GM19463 (cell line): ENCODE data around the gene P2RY14.
"Not testable (repeated sequence)": the region's sequence is repeated elsewhere in the genome, so short reads cannot be mapped to it uniquely, and the experiment has no call there.

Experiments used
- ATAC-seq: cut with Tn5 transposase; IDR thresholded peaks from one replicate; pipeline ENCODE4 v1.9.1; 2021; ENCODE audit warnings: mild to moderate bottlenecking, moderate library complexity; ENCODE audit not compliant: unreplicated experiment

P2RY14 gene

GRCh38 chr3:151264605-151265004 is 13.7 kb downstream of the P2RY14 start:
- no peak for ATAC-seq

GRCh38 chr3:151262871-151263525 is 15.3 kb downstream of the P2RY14 start:
- no peak for ATAC-seq

GRCh38 chr3:151259664-151260063 is 18.7 kb downstream of the P2RY14 start:
- no peak for ATAC-seq

GRCh38 chr3:151256749-151257148 is 21.6 kb downstream of the P2RY14 start:
- ATAC-seq = no peak

GRCh38 chr3:151248772-151249337 is 29.5 kb downstream of the P2RY14 start:
- ATAC-seq = no peak

GRCh38 chr3:151242006-151242405 is 36.3 kb downstream of the P2RY14 start:
- not testable (repeated sequence) for ATAC-seq

DNA sequence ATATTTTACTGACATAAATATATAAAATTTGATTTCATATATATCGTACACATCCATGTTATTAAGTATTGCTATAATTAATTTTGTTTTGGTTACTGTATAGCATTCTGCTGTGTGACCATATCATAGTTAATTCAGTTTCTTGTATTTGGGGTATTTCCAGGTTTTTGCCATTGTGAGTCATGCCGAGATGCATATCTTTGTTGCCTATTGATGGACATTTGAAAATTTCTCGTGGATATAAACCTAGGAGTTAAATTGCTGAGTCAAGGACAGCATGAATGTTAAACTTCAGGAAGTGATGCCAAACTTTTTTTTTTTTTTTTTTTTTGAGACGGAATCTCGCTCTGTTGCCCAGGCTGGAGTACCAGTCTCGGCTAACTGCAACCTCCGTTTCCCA is 41.6 kb downstream of the P2RY14 start:
- ATAC-seq = no peak

DNA sequence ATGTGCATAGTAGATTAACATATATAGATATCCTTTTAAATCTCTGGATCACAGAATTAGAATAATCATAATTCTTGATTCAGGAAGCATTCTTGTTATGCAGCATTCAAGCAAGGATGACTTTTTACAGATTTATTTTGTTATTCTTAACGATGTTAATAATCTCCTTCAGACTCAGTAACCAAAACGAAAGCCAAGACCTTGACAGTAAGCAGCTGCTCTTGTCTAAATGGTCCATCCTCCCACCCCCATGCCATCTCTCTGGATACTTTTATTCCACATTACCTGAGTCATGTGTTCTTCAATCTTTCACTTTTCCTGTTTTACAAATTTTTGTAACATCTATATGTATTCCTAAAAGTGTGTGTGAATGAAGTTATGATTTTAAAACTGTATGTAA is 42.0 kb downstream of the P2RY14 start:
- ATAC-seq = no peak

DNA sequence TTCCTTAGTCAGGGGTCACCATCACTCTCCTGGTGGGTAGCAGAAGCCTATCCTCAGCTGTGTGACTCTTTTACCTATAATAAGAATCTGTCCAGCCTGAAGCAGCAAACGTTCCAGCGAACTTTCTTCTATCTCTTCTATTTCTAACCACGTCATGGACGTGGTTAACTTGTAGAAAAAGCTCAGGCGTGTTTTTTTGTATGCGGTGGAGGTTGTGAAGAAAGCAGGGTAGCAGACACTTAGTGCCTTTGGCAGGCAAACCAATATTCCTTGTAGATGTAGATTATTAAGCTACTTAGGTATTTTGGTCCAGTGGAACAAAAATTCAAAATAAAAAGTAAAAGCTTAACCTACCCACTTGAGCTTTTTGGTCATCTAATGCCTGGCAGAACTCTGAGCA is 43.5 kb downstream of the P2RY14 start:
- ATAC-seq = no peak

DNA sequence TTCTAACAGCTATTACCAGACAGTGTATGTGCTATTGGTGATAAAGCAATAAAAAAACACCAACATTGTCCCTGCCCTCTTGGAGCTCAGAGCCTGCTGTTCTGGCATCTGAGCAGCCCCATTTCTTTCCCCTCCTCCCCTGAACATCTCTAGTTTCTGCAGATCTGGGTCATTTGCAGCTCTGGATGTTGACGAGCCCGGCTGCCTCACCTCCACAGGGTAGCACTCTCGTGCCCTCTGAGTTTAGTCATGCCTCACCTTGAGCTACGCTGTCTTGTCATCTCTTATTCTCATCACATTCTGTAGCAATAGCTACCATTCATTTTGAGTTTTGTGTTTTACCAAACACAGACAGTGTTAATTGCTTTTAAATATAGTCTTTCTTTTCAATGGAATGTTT is 45.4 kb downstream of the P2RY14 start:
- ATAC-seq = no peak

DNA sequence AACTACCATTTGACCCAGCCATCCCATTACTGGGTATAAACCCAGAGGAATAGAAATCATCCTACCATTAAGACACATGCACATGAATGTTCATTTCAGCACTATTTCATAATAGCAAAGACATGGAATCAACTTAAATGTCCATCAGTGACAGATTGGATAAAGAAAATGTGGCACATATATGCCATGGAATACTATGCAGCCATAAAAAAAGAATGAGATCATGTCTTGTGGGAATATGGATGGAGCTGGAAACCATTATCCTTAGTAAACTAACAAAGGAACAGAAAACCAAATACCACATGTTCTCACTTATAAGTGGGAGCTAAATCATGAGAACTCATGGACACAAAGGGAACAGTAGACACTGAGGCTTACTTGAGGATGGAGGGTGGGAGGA is 45.9 kb downstream of the P2RY14 start:
- not testable (repeated sequence) for ATAC-seq

- ATAC-seq = peak; percentile 43
Observed at GRCh38 chr3:151230646-151231045, 47.7 kb downstream of the P2RY14 start.

DNA sequence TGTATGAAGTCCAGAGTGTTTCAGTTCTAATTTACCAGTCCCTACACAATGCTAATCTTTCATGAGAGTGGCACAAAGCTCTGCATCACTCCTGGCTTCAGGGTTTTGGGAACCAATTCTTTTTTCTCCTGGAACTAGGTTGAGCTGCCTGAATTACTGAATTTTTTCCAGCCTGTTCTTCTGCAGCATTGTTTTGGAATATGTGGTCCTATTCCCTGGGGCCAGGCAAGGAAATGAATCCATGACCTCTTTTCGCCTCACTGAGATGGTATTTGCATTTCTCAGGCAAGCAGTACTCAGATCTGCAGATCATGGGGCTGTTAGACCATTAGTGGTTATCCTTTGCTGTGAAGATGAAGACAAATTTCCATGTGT is 49.7 kb downstream of the P2RY14 start:
- peak; percentile 29 for ATAC-seq

- peak; percentile 80 for ATAC-seq
Observed at GRCh38 chr3:151227807-151228665, 50.3 kb downstream of the P2RY14 start.

GRCh38 chr3:151227266-151227806 is 51.0 kb downstream of the P2RY14 start:
- peak; percentile 28 for ATAC-seq

GRCh38 chr3:151226825-151227224 is 51.5 kb downstream of the P2RY14 start:
- no peak for ATAC-seq

GRCh38 chr3:151226088-151226563 is 52.2 kb downstream of the P2RY14 start:
- no peak for ATAC-seq

GRCh38 chr3:151225040-151225975 is 53.0 kb downstream of the P2RY14 start:
- no peak for ATAC-seq

- ATAC-seq = no peak
Observed at GRCh38 chr3:151224268-151224866, 54.0 kb downstream of the P2RY14 start.

GRCh38 chr3:151219056-151219455 is 59.3 kb downstream of the P2RY14 start:
- ATAC-seq = no peak
